HL-60/S4 (cell line): ENCODE measurements around the gene CLEC4E.
"Not testable (repeated sequence)": the region's sequence is repeated elsewhere in the genome, so short reads cannot be mapped to it uniquely, and the experiment has no call there.

Source experiments
- in situ Hi-C: fragments of 300-500 bp; cut with MboI; formaldehyde crosslinking; loops from 2 replicates; pipeline ENCODE4 v1.14.3; 2022; ENCODE audit warnings: low sequenced_read_pairs

CLEC4E gene, protein sequence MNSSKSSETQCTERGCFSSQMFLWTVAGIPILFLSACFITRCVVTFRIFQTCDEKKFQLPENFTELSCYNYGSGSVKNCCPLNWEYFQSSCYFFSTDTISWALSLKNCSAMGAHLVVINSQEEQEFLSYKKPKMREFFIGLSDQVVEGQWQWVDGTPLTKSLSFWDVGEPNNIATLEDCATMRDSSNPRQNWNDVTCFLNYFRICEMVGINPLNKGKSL

DNA sequence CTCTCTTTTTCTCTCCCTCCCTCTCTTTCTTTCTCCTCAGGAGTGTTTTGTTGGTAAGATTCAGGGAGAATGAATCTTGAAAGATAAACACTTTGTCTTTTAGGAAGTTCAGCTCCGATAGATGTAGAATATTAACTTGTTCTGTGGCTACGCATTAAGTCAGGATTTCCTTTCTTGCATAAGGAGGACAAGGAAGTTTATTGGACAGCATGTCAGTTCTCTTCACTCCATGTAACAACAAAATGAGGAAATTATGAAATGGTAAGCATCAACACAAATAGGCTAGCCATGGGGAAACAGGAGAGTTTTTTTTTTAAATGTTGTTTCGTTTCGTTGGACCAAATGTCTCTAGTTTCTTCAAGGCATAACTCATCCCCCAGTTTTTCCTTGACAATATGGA is at the start of gene CLEC4E:
CLEC4E (minus strand) TSS at position 75 of the 400 bp plus-strand sequence. CDS start 108 bp downstream, outside the sequence.
- in situ Hi-C loops, result not testable (repeated sequence)

GRCh38 chr12:8589679-8590078 is 49.0 kb upstream of the CLEC4E start:
- in situ Hi-C loops, result no loop called here

DNA sequence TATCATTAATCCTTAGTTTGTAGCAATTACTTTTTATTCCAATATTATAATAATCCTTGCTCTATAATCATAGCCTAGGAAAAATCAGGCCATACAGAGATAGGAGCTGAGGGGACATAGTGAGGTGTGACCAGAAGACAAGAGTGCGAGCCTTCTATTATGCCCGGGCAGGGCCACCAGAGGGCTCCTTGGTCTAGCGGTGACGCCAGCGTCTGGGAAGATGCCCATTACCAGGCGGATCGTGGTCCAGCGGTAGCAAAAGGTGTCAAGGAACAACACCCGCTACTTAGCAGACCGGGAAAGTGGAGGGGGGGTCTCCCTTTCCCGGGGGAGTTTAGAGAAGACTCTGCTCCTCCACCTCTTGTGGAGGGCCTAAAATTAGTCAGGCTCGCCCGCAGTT is 43.8 kb upstream of the CLEC4E start:
- in situ Hi-C loops, result not testable (repeated sequence)

DNA sequence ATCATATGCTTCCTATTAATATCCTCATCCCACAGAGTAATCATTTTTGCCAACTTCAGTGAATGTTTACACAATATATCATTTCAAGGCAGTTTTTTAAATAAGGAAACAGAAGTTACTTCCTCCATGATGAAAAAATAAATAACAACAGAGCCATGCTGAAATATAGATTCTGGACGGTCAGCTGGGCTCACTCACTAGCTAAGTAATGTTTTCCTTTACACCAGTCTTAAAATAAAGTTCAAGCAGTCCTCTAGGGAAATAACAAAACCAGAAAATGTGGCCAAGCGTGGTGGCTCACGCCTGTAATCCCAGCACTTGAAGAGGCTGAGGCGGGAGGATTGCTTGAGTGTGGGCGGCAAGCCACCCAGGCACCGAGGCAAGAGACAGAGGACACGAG is 43.3 kb upstream of the CLEC4E start:
- in situ Hi-C loops, result no loop called here

GRCh38 chr12:8581098-8581784 is 40.5 kb upstream of the CLEC4E start:
- in situ Hi-C loops, result no loop called here

DNA sequence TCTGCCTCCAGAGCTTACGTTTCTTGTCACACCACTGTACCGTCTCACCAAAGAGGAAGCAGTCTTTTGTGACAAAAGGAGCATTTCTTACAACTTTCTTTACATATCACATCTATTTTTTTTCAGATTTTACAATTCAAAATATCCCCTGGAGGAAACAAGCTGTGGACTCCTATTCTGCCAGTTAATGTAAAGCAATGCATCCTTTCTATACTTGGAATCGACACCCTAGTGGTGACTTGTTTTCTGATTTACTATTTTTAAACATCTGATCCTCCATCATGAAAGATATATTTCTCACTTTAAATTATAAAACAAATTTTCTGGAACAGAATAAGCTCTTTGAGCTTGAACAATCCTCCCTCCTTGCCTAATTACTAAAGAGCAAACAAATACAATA is 37.2 kb upstream of the CLEC4E start:
- in situ Hi-C loops, result no loop called here

GRCh38 chr12:8572507-8572906 is 31.8 kb upstream of the CLEC4E start:
- in situ Hi-C loops, result no loop called here

DNA sequence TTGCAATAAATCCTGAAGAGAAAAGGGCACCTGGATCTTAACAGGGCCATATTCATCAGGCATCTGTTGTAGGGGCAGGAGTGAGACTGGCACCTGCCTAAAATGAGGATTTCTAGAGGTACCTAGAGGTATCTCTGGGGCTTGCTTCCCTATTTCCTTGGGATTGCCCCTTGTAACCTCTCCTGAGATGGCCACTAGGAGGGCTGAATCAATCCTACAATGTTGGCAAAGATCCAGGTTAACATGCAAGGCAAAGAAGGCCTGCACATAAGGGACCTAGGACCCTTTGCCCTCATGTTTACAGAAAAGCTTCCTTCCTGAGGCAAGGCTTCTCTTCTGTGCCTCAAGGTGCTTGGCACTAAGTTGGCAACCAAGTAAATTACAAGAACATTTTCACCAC is 25.8 kb upstream of the CLEC4E start:
- in situ Hi-C loops, result no loop called here

GRCh38 chr12:8566052-8566451 is 25.3 kb upstream of the CLEC4E start:
- in situ Hi-C loops, result not testable (repeated sequence)

- in situ Hi-C loops, result no loop called here
These were observed 24.0 kb upstream of the CLEC4E start for GRCh38 chr12:8564656-8565055.

DNA sequence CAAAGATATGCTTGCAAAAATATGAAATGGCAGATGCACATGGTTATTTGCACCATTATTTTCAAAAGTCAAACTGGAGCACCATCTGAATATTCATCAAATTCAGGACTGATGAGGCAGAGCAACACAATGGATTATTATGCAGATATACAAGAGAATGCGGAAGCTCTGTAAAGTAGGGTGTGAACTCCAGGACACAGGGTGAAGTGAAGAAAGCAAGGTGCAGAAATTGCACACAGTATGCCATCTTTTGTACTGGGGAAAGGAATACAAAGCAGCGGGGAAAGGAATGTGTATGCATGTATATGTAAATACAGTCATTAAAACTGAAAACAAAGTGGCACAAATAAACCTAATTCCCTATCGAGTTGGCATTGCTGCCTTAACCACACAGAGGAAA is 22.7 kb upstream of the CLEC4E start:
- in situ Hi-C loops, result no loop called here

DNA sequence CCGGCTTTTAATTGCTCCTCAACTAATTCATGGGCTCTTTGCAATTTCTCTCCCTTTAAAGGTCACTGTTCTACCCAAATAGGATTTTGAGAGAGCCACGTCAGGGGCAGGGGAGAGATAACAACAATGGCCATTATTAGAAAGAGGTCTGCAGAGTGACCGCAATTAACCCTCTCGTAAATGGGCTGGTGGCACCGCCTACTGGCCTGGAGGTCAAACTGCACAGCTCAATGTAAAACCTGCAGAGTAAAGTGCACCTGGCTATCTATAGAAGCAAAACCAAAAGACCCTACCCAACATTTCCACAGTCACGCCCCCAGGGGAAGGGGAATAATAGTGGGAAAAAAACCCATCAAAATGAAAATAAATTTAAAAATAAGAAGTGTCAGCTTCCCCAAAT is 21.6 kb upstream of the CLEC4E start:
- in situ Hi-C loops, result no loop called here

DNA sequence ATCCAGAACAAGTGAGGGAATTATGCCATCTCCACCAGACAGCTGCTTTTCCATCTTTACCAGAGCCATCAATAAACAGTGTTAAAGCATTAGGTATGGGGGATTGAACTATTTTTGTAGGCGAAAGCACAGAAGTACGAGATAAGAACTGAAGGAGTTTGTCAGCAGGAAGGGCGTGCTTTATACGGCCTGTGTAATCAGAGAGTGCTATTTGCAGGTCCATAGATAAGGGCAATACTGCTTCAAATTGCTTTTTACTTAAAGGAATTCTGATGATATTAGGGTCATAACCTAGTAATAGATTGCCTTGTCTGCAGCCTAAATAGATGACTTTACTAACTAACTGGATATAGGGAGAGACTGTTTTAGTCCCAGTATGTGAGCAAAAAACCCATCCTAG is 20.3 kb upstream of the CLEC4E start:
- in situ Hi-C loops, result no loop called here

GRCh38 chr12:8559676-8560075 is 19.0 kb upstream of the CLEC4E start:
- in situ Hi-C loops, result no loop called here

DNA sequence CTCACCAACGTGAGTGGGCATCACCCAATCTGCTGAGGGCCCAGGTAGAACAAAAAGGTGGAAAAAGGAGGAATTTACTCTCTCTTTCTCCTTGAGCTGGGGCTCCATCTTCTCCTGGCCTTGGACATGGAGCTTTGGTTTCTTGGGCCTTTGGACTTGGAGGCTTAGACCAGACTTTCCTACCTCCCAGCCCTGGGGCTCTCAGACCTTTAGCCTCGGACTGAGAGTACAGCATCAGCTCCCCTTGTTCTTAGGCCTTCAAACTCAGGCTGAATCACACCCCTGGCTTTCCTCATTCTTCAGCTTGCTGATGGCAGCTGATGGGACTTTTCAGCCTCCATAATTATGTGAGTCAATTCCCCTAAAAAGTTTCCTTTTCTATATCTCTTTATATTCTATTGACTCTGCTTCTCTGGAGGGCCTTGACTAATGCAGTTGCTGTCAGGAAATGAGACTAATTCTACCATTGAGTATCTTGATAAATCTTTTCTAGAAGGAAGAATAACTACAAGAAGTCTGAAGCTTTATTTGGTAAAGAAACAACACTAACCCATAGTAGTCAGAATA is 15.9 kb upstream of the CLEC4E start:
- in situ Hi-C loops, result no loop called here

GRCh38 chr12:8554451-8555195 is 13.9 kb upstream of the CLEC4E start:
- in situ Hi-C loops, result no loop called here

GRCh38 chr12:8553088-8553627 is 12.5 kb upstream of the CLEC4E start:
- in situ Hi-C loops, result no loop called here

GRCh38 chr12:8549381-8549780 is 8.7 kb upstream of the CLEC4E start:
- in situ Hi-C loops, result no loop called here

- in situ Hi-C loops, result no loop called here
These were observed 7.5 kb upstream of the CLEC4E start for GRCh38 chr12:8548192-8548591.

DNA sequence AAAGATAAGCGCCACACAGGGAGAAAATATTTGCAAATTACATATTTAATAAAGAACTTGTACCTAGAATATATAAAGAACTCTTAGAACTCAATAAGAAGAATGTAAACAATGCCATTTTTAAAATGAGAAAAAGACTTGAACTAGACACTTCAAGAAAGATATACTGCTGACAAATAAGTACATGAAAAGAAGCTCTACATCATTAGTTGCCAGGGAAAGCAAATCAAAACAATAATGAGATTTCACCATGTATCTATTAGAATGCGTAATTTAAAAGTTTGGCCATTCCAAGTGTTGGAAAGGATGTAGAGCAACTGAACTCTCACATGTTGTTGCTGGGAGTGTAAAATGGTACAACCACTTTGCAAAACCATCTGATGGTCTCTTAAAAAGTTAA is 6.9 kb upstream of the CLEC4E start:
- in situ Hi-C loops, result no loop called here

- in situ Hi-C loops, result no loop called here
These were observed 5.9 kb upstream of the CLEC4E start for GRCh38 chr12:8546591-8546990.
